ENCODE results near the gene JAK1. TPM values are rescaled to one million over a fixed set of nuclear protein-coding genes. Genes with fewer than 3 reads are reported as not detected.

Gene JAK1
- total RNA-seq, 1 experiment from 2014 or later: 44.1 TPM

DNA sequence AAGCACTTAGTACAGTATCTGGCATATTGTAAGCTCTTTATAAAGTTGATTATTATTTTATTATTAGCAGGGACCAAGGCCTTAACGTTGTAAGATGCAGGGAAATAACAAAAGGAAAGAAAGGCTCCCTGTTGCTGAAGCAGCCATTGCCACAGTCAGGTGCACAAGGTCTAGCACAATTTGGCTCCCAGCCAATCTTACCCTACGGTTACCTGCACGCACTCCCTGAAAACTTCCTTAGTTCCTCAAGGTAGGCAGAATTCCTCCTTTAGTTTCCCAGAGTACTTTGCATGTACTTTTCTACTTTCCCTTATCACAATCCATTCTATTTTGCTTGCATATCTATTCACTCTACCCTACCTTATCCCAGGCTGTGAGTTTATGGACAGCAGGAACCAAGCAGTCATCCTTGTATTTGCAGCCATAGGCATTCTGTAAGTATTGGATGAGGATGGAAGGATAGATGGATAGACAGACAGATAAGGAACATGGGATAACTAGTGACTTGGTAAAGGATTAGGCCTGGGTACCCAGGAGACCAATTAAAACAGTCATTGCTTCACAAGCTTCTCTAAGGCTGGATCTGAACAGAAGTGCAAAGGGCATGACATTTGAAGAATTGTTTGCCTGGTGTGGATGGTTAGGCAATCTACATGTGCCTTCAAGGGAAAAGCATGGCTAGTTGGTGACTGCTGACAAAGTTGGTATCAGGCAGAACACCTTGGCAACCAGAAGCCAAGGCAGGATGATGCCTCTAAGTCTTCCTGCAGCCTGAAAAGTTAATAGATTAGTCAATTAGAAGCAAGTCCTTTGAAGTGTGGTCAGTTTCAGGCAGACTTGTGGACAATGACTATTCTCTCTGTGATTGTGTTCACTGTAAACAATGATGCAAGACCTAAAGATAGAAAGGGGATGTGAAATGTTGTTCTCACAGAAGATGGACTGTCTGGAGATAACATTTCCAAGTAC lies 20.8 kb upstream of the JAK1 start:
- no peak overlapping the region for H3K4me2 ChIP-seq (ENCODE audit: low read length)
- POLR2A ChIA-PET (ENCODE audit: unreplicated experiment): no interaction called here
- H3K9me2 ChIP-seq (replicated peaks; ENCODE audit: low read length): no peaks in the 10 kb centered on the region
- H3K4me1 ChIP-seq (ENCODE audit: insufficient read depth, low read length): peaks cover 21% of the 10 kb centered on the region
- peaks cover 4% of the 10 kb centered on the region for H3F3A ChIP-seq (ENCODE audit: low read length, unreplicated experiment)
- H3K27me3 ChIP-seq (ENCODE audit: low read length): no peaks in the 10 kb centered on the region
- H3K36me3 ChIP-seq (ENCODE audit: low read depth, low read length): no peaks in the 10 kb centered on the region
- no peak overlapping the region for H2AFZ ChIP-seq (ENCODE audit: low read length)
- intact Hi-C loops (cut with micrococcal nuclease): no loop called here
- ATAC-seq: no peak
- H3K79me2 ChIP-seq (ENCODE audit: low read length): no peaks in the 10 kb centered on the region
- BruUV-seq (replicated peaks): no TSS peak
- no peak overlapping the region for H3K9ac ChIP-seq (ENCODE audit: low read length)
- CTCF ChIA-PET: no interaction called here
- TF ChIP-seq EZH2 (IDR thresholded peaks at IDR 0.05; ENCODE audit: low read length, unreplicated experiment) (no peak), EZH2phosphoT487 (IDR thresholded peaks at IDR 0.05; ENCODE audit: borderline replicate concordance, low read length) (no peak), CTCF (conservative IDR thresholded peaks at IDR 0.05; ENCODE audit: low read depth, low read length) (no peak)
- H3K9me3 ChIP-seq (ENCODE audit: low read length): no peaks in the 10 kb centered on the region
- H3K4me3 ChIP-seq (ENCODE audit: low read length): no peak overlapping the region
- no peak overlapping the region for H3K27ac ChIP-seq (ENCODE audit: low read length)
- no peak for DNase-seq
- no peaks in the 10 kb centered on the region for H4K20me1 ChIP-seq (ENCODE audit: low read length)

DNA sequence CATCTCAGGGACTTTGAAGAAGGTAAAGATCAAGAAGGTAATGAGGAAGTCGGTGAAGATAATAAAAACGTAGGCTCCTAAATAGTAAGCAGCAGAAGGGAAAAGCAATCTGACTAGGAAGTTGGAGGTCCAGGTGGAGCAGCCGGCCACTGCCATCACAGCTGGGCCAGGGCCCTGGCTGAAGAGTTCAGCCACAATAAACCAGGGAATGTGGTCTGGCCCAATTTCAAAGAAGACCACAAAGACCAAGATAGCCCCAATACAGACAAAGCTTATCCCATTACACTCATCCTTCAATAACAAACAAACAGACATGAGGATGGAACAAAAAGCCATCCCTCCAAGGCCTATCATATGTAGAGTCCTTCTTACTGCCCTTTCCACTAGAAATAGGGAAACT lies 18.4 kb upstream of the JAK1 start:
- H3K9me3 ChIP-seq (ENCODE audit: low read length): no peaks in the 10 kb centered on the region
- peaks cover 30% of the 10 kb centered on the region for H3K4me1 ChIP-seq (ENCODE audit: insufficient read depth, low read length)
- H3K27ac ChIP-seq (ENCODE audit: low read length): no peak overlapping the region
- no peak overlapping the region for H3K9ac ChIP-seq (ENCODE audit: low read length)
- no peak overlapping the region for H3K4me3 ChIP-seq (ENCODE audit: low read length)
- DNase-seq (no peak), ATAC-seq (no peak)
- H3K27me3 ChIP-seq (ENCODE audit: low read length): no peaks in the 10 kb centered on the region
- H3K4me2 ChIP-seq (ENCODE audit: low read length): no peak overlapping the region
- no peaks in the 10 kb centered on the region for H3K36me3 ChIP-seq (ENCODE audit: low read depth, low read length)
- ChIA-PET CTCF (no interaction called here), POLR2A (ENCODE audit: unreplicated experiment) (no interaction called here)
- no peaks in the 10 kb centered on the region for H3K9me2 ChIP-seq (replicated peaks; ENCODE audit: low read length)
- intact Hi-C loops (cut with micrococcal nuclease): no loop called here
- H3K79me2 ChIP-seq (ENCODE audit: low read length): no peaks in the 10 kb centered on the region
- H2AFZ ChIP-seq (ENCODE audit: low read length): no peak overlapping the region
- peaks cover 4% of the 10 kb centered on the region for H3F3A ChIP-seq (ENCODE audit: low read length, unreplicated experiment)
- H4K20me1 ChIP-seq (ENCODE audit: low read length): no peaks in the 10 kb centered on the region
- no peak for TF ChIP-seq CTCF (conservative IDR thresholded peaks at IDR 0.05; ENCODE audit: low read depth, low read length)
- TF ChIP-seq EZH2phosphoT487 (IDR thresholded peaks at IDR 0.05; ENCODE audit: borderline replicate concordance, low read length): no peak
- no peak for TF ChIP-seq EZH2 (IDR thresholded peaks at IDR 0.05; ENCODE audit: low read length, unreplicated experiment)
- no TSS peak for BruUV-seq (replicated peaks)

- Histone ChIP-seq H3K4me3 (ENCODE audit: low read length) (no peak overlapping the region), H3K9me2 (replicated peaks; ENCODE audit: low read length) (no peaks in the 10 kb centered on the region), H3K4me2 (ENCODE audit: low read length) (no peak overlapping the region), H3F3A (ENCODE audit: low read length, unreplicated experiment) (peaks cover 4% of the 10 kb centered on the region), H3K9me3 (ENCODE audit: low read length) (no peaks in the 10 kb centered on the region), H3K9ac (ENCODE audit: low read length) (no peak overlapping the region), H3K27ac (ENCODE audit: low read length) (no peak overlapping the region), H3K79me2 (ENCODE audit: low read length) (no peaks in the 10 kb centered on the region), H3K27me3 (ENCODE audit: low read length) (no peaks in the 10 kb centered on the region), H3K4me1 (ENCODE audit: insufficient read depth, low read length) (peaks cover 25% of the 10 kb centered on the region), H4K20me1 (ENCODE audit: low read length) (no peaks in the 10 kb centered on the region), H2AFZ (ENCODE audit: low read length) (no peak overlapping the region), H3K36me3 (ENCODE audit: low read depth, low read length) (no peaks in the 10 kb centered on the region)
- BruUV-seq (replicated peaks): no TSS peak
- TF ChIP-seq EZH2phosphoT487 (IDR thresholded peaks at IDR 0.05; ENCODE audit: borderline replicate concordance, low read length): no peak
- no peak for TF ChIP-seq CTCF (conservative IDR thresholded peaks at IDR 0.05; ENCODE audit: low read depth, low read length)
- no peak for TF ChIP-seq EZH2 (IDR thresholded peaks at IDR 0.05; ENCODE audit: low read length, unreplicated experiment)
- ChIA-PET CTCF (no interaction called here), POLR2A (ENCODE audit: unreplicated experiment) (no interaction called here)
- DNase-seq: no peak
- intact Hi-C loops (cut with micrococcal nuclease): no loop called here
- ATAC-seq: no peak
Measured at GRCh38 chr1:64984106-64984505, 17.8 kb upstream of the JAK1 start.

Data from PC-3 (cell line).